WTC11 (cell line): ENCODE data around the gene IDH1. TPM values are rescaled to one million over a fixed set of nuclear protein-coding genes. Genes with fewer than 3 reads are reported as not detected.

Experiments used
- ATAC-seq: fragments of 200-7000 bp; cut with Tn5 transposase; 2 replicates; pipeline ENCODE4 v1.10.0; 2021; ENCODE audit warnings: mild to moderate bottlenecking, moderate library complexity
- CTCF ChIA-PET: fragments of 300-600 bp; sonication (Branson Sonifier 250); formaldehyde crosslinking; loops from one replicate; lab custom pipeline; 2021; ENCODE audit warnings: antibody characterized with exemption; lab: Charles Lee
- POLR2A ChIA-PET: fragments of 350-600 bp; sonication (Branson Sonifier 250); formaldehyde crosslinking; loops from one replicate; lab custom pipeline; 2021; ENCODE audit warnings: antibody characterized with exemption; lab: Charles Lee
- DNase-seq: peaks from one replicate; pipeline ENCODE4 v3.0.0; 2021; ENCODE audit warnings: low spot score
- H3K27ac Mint-ChIP-seq: 2 replicates; pipeline ENCODE4 v1.8.0; 2021; ENCODE audit warnings: mixed read lengths
- H3K27me3 Mint-ChIP-seq: 2 replicates; pipeline ENCODE4 v1.8.0; 2021; ENCODE audit warnings: low read depth, mild to moderate bottlenecking, moderate library complexity, mixed read lengths
- H3K36me3 Mint-ChIP-seq: 2 replicates; pipeline ENCODE4 v1.8.0; 2021; ENCODE audit warnings: mixed read lengths
- H3K4me1 Mint-ChIP-seq: 2 replicates; pipeline ENCODE4 v1.8.0; 2022; ENCODE audit warnings: mixed read lengths
- H3K4me3 Mint-ChIP-seq: 2 replicates; pipeline ENCODE4 v1.8.0; 2021; ENCODE audit warnings: mild to moderate bottlenecking, moderate library complexity, mixed read lengths
- H3K9me3 Mint-ChIP-seq: 2 replicates; pipeline ENCODE4 v1.8.0; 2021; ENCODE audit warnings: mixed read lengths
- ATF2 ChIP-seq: sonication (generic); formaldehyde crosslinking; IDR thresholded peaks from 2 replicates; pipeline ENCODE4 v1.8.1; 2022; ENCODE audit warnings: low read depth, missing genetic modification reagents, borderline replicate concordance
- CBFB ChIP-seq: sonication (generic); formaldehyde crosslinking; IDR thresholded peaks from 2 replicates; pipeline ENCODE4 v1.8.1; 2022; ENCODE audit warnings: mild to moderate bottlenecking, low read depth, missing genetic modification reagents
- EMX1 ChIP-seq: fragments of 250-450 bp; sonication (Bioruptor Pico); IDR thresholded peaks from 2 replicates; pipeline ENCODE4 v1.8.0; 2021; ENCODE audit warnings: mild to moderate bottlenecking
- FOXP1 ChIP-seq: sonication (generic); formaldehyde crosslinking; IDR thresholded peaks from 2 replicates; pipeline ENCODE4 v1.8.0; 2022; ENCODE audit warnings: missing genetic modification reagents, mild to moderate bottlenecking, moderate library complexity, borderline replicate concordance
- HMGA2 ChIP-seq: fragments of 250-450 bp; sonication (Bioruptor Pico); IDR thresholded peaks from 2 replicates; pipeline ENCODE4 v1.4.0; 2021; ENCODE audit warnings: mild to moderate bottlenecking, moderate library complexity
- JAZF1 ChIP-seq: fragments of 250-450 bp; sonication (Bioruptor Pico); IDR thresholded peaks from 2 replicates; pipeline ENCODE4 v1.9.0; 2021; ENCODE audit warnings: moderate library complexity, mild to moderate bottlenecking, inconsistent platforms
- NFE2L1 ChIP-seq: sonication (generic); formaldehyde crosslinking; IDR thresholded peaks from 2 replicates; pipeline ENCODE4 v1.8.1; 2023; ENCODE audit warnings: missing genetic modification reagents
- RELA ChIP-seq: sonication (generic); formaldehyde crosslinking; IDR thresholded peaks from 2 replicates; pipeline ENCODE4 v1.8.1; 2022; ENCODE audit warnings: missing genetic modification reagents, mild to moderate bottlenecking, borderline replicate concordance
- ZBTB43 ChIP-seq: sonication (generic); formaldehyde crosslinking; IDR thresholded peaks from 2 replicates; pipeline ENCODE4 v1.8.1; 2023; ENCODE audit warnings: mild to moderate bottlenecking, missing genetic modification reagents
- ZNF121 ChIP-seq: sonication (generic); formaldehyde crosslinking; IDR thresholded peaks from 2 replicates; pipeline ENCODE4 v1.8.0; 2023; ENCODE audit warnings: missing genetic modification reagents
- ZNF138 ChIP-seq: sonication (generic); formaldehyde crosslinking; conservative IDR thresholded peaks from 2 replicates; pipeline ENCODE4 v1.8.1; 2022; ENCODE audit warnings: mild to moderate bottlenecking, moderate library complexity, missing genetic modification reagents
- ZNF416 ChIP-seq: fragments of 250-450 bp; sonication (Bioruptor Pico); IDR thresholded peaks from 2 replicates; pipeline ENCODE4 v1.9.0; 2021; ENCODE audit warnings: mild to moderate bottlenecking, inconsistent platforms
- ZNF423 ChIP-seq: fragments of 250-450 bp; sonication (Bioruptor Pico); IDR thresholded peaks from 2 replicates; pipeline ENCODE4 v2.1.2; 2022; ENCODE audit warnings: mild to moderate bottlenecking, moderate library complexity
- total RNA-seq: library from RNA; stranded (reverse); gene quantifications from 3 replicates; pipeline ENCODE4 v1.2.3, GENCODE V29; 2021
- TF ChIP-seq, protein P1 (sequence below): sonication (generic); formaldehyde crosslinking; IDR thresholded peaks from 2 replicates; pipeline ENCODE4 v1.8.1; 2023; ENCODE audit warnings: mild to moderate bottlenecking, missing genetic modification reagents
- TF ChIP-seq, protein P2 (sequence below): fragments of 250-450 bp; sonication (Bioruptor Pico); IDR thresholded peaks from 2 replicates; pipeline ENCODE4 v1.8.0; 2021; ENCODE audit warnings: mild to moderate bottlenecking
- TF ChIP-seq, protein P3 (sequence below): fragments of 250-450 bp; sonication (Bioruptor Pico); IDR thresholded peaks from 2 replicates; pipeline ENCODE4 v1.9.0; 2021; ENCODE audit warnings: moderate library complexity, mild to moderate bottlenecking, inconsistent platforms, borderline replicate concordance
- TF ChIP-seq, protein P4 (sequence below): sonication (generic); formaldehyde crosslinking; IDR thresholded peaks from 2 replicates; pipeline ENCODE4 v1.8.0; 2023; ENCODE audit warnings: missing genetic modification reagents
- TF ChIP-seq, protein P5 (sequence below): sonication (generic); formaldehyde crosslinking; IDR thresholded peaks from 2 replicates; pipeline ENCODE4 v1.8.1; 2022; ENCODE audit warnings: mild to moderate bottlenecking, moderate library complexity, missing genetic modification reagents

Gene IDH1
- total RNA-seq, 1 experiment from 2014 or later: 352 TPM

- H3K27me3 Mint-ChIP-seq: no peaks in the 10 kb centered on the region
- no peaks in the 10 kb centered on the region for H3K36me3 Mint-ChIP-seq
- H3K4me1 Mint-ChIP-seq: peaks cover 14% of the 10 kb centered on the region
- H3K4me3 Mint-ChIP-seq: no peak overlapping the region
- POLR2A ChIA-PET: no interaction called here
- DNase-seq: no peak
- CTCF ChIA-PET: interaction anchor here (0.6 kb wide), 1 partner anchor 164 kb away, joined by 3 read pairs; no protein-coding TSS in a partner anchor
- TF ChIP-seq ZNF138 (no peak), RELA (CRISPR knock-in tag) (no peak), ZNF423 (CRISPR knock-in tag) (no peak), JAZF1 (CRISPR knock-in tag) (no peak), ZNF416 (CRISPR knock-in tag) (no peak), HMGA2 (no peak), ZBTB43 (CRISPR knock-in tag) (no peak)
- TF ChIP-seq, protein P1, sequence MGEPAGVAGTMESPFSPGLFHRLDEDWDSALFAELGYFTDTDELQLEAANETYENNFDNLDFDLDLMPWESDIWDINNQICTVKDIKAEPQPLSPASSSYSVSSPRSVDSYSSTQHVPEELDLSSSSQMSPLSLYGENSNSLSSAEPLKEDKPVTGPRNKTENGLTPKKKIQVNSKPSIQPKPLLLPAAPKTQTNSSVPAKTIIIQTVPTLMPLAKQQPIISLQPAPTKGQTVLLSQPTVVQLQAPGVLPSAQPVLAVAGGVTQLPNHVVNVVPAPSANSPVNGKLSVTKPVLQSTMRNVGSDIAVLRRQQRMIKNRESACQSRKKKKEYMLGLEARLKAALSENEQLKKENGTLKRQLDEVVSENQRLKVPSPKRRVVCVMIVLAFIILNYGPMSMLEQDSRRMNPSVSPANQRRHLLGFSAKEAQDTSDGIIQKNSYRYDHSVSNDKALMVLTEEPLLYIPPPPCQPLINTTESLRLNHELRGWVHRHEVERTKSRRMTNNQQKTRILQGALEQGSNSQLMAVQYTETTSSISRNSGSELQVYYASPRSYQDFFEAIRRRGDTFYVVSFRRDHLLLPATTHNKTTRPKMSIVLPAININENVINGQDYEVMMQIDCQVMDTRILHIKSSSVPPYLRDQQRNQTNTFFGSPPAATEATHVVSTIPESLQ (CRISPR knock-in tag): no peak
- TF ChIP-seq, protein P2, sequence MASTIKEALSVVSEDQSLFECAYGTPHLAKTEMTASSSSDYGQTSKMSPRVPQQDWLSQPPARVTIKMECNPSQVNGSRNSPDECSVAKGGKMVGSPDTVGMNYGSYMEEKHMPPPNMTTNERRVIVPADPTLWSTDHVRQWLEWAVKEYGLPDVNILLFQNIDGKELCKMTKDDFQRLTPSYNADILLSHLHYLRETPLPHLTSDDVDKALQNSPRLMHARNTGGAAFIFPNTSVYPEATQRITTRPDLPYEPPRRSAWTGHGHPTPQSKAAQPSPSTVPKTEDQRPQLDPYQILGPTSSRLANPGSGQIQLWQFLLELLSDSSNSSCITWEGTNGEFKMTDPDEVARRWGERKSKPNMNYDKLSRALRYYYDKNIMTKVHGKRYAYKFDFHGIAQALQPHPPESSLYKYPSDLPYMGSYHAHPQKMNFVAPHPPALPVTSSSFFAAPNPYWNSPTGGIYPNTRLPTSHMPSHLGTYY: no peak
- no peak for ATAC-seq
- H3K27ac Mint-ChIP-seq: no peak overlapping the region
- no peaks in the 10 kb centered on the region for H3K9me3 Mint-ChIP-seq
These were observed 44.0 kb downstream of the IDH1 start for GRCh38 chr2:208210688-208211451.

DNA sequence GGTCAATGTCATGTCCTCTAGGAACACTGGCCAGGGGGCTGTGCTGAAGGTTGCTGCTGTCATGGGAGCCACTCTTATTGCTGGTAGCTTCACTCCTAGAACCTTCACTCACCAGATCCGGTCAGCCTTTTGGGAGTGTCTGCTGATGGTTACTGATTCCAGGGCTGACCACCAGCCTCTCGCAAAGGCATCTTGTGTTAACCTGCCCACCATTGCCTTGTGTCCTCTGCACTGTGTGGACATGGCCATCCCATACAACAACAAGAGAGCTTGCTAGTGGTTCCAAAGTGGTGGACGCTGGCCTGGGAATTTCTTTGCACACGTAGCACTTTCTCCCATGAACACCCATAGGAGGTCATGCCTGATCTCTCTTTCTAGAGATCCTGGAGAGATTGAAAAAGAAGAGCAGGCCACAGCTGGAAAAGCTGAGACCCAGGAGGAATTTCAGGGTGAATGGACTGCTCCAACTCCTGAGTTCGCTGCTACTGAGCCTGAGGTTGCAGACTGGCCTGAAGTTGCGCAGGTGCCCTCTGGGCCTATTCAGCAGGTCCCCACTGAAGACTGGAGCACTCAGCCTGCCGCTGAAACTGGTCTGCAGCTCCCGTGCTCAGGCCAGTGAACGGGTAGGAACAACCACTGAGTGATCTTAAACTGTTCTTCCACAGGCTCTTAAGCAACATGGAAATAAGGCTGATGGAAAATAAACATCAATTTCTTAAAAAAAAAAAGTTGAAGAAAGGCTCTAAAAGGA lies 46.4 kb downstream of the IDH1 start:
- H3K36me3 Mint-ChIP-seq: no peaks in the 10 kb centered on the region
- no peak for ATAC-seq
- CTCF ChIA-PET: interaction anchor here (2.0 kb wide), 1 partner anchor 33 kb away, joined by 10 read pairs; no protein-coding TSS in a partner anchor
- H3K9me3 Mint-ChIP-seq: no peaks in the 10 kb centered on the region
- no peak for DNase-seq
- H3K27me3 Mint-ChIP-seq: no peaks in the 10 kb centered on the region
- TF ChIP-seq, protein P2: no peak
- TF ChIP-seq FOXP1: no peak
- H3K4me1 Mint-ChIP-seq: peaks cover 4% of the 10 kb centered on the region; the same call in 1 of the 2 replicates
- no peak overlapping the region for H3K27ac Mint-ChIP-seq
- no peak overlapping the region for H3K4me3 Mint-ChIP-seq
- POLR2A ChIA-PET: no interaction called here

DNA sequence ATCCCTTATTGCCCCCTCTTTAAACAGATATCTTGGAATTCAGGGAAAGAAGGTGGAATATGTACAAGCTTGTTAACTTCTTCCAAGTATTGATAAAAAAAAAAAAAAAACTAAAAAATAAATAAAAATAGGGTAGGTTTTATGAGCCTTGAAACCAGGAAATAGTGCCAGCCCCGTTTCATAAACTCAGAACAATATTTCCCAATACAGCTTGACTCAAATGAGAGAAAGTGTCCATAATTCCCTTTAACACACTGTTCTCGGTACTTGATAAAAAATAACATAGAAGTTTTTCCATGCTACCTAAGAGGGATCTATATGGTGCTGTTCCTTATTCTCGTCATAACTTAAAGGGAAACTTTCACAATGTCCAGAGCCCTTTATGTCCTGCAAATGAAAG lies 47.1 kb downstream of the IDH1 start:
- Mint-ChIP-seq H3K4me1 (no peaks in the 10 kb centered on the region), H3K4me3 (no peak overlapping the region), H3K36me3 (no peaks in the 10 kb centered on the region), H3K9me3 (no peaks in the 10 kb centered on the region), H3K27ac (no peak overlapping the region), H3K27me3 (no peaks in the 10 kb centered on the region)
- CTCF ChIA-PET: interaction anchor here (2.0 kb wide), 1 partner anchor 32 kb away, joined by 10 read pairs; no protein-coding TSS in a partner anchor
- ATAC-seq (no peak), DNase-seq (no peak)
- POLR2A ChIA-PET: no interaction called here
- no peak for TF ChIP-seq EMX1 (CRISPR knock-in tag)
- TF ChIP-seq ZNF121 (CRISPR knock-in tag): no peak
- TF ChIP-seq, protein P3, sequence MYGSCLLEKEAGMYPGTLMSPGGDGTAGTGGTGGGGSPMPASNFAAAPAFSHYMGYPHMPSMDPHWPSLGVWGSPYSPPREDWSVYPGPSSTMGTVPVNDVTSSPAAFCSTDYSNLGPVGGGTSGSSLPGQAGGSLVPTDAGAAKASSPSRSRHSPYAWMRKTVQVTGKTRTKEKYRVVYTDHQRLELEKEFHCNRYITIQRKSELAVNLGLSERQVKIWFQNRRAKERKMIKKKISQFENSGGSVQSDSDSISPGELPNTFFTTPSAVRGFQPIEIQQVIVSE: no peak
- no peak for TF ChIP-seq NFE2L1
- TF ChIP-seq CBFB (CRISPR knock-in tag): no peak
- TF ChIP-seq, protein P4, sequence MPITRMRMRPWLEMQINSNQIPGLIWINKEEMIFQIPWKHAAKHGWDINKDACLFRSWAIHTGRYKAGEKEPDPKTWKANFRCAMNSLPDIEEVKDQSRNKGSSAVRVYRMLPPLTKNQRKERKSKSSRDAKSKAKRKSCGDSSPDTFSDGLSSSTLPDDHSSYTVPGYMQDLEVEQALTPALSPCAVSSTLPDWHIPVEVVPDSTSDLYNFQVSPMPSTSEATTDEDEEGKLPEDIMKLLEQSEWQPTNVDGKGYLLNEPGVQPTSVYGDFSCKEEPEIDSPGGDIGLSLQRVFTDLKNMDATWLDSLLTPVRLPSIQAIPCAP (CRISPR knock-in tag): no peak
- no peak for TF ChIP-seq ATF2 (CRISPR knock-in tag)
- TF ChIP-seq, protein P5, sequence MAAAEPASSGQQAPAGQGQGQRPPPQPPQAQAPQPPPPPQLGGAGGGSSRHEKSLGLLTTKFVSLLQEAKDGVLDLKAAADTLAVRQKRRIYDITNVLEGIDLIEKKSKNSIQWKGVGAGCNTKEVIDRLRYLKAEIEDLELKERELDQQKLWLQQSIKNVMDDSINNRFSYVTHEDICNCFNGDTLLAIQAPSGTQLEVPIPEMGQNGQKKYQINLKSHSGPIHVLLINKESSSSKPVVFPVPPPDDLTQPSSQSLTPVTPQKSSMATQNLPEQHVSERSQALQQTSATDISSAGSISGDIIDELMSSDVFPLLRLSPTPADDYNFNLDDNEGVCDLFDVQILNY (CRISPR knock-in tag): no peak
